ENCODE data around the gene SLC12A6. TPM values are rescaled to one million over a fixed set of nuclear protein-coding genes. Genes with fewer than 3 reads are reported as not detected.

Gene SLC12A6
- total RNA-seq, 1 donor from 2014 or later = 20.0 TPM

- Mint-ChIP-seq H3K4me3 (ENCODE audit: unreplicated experiment) (peak overlapping the region; percentile 97), H3K4me1 (ENCODE audit: low read depth) (peaks cover 28% of the 10 kb centered on the region), H3K27me3 (ENCODE audit: low read depth) (no peaks in the 10 kb centered on the region), H3K36me3 (ENCODE audit: low read depth) (peaks cover 12% of the 10 kb centered on the region), H3K27ac (ENCODE audit: unreplicated experiment) (no peak overlapping the region), H3K9me3 (ENCODE audit: low read depth) (no peaks in the 10 kb centered on the region)
- TF ChIP-seq CTCF (IDR thresholded peaks at IDR 0.05) = no peak
- DNase-seq (ENCODE audit: low spot score) = no peak
Observed at GRCh38 chr15:34365836-34366235, 28.3 kb upstream of the SLC12A6 start.

GRCh38 chr15:34365091-34365825, 27.7 kb upstream of the SLC12A6 start:
- DNase-seq (ENCODE audit: low spot score) = no peak
- no peaks in the 10 kb centered on the region for H3K27me3 Mint-ChIP-seq (ENCODE audit: low read depth)
- peak overlapping the region; percentile 97 for H3K4me3 Mint-ChIP-seq (ENCODE audit: unreplicated experiment)
- peaks cover 13% of the 10 kb centered on the region for H3K36me3 Mint-ChIP-seq (ENCODE audit: low read depth)
- peaks cover 28% of the 10 kb centered on the region for H3K4me1 Mint-ChIP-seq (ENCODE audit: low read depth)
- H3K27ac Mint-ChIP-seq (ENCODE audit: unreplicated experiment) = no peak overlapping the region
- H3K9me3 Mint-ChIP-seq (ENCODE audit: low read depth) = no peaks in the 10 kb centered on the region
- TF ChIP-seq CTCF (IDR thresholded peaks at IDR 0.05) = no peak

- peaks cover 18% of the 10 kb centered on the region for H3K36me3 Mint-ChIP-seq (ENCODE audit: low read depth)
- no peaks in the 10 kb centered on the region for H3K9me3 Mint-ChIP-seq (ENCODE audit: low read depth)
- TF ChIP-seq CTCF (IDR thresholded peaks at IDR 0.05) = no peak
- H3K4me1 Mint-ChIP-seq (ENCODE audit: low read depth) = peaks cover 28% of the 10 kb centered on the region
- no peak overlapping the region for H3K4me3 Mint-ChIP-seq (ENCODE audit: unreplicated experiment)
- no peak overlapping the region for H3K27ac Mint-ChIP-seq (ENCODE audit: unreplicated experiment)
- DNase-seq (ENCODE audit: low spot score) = no peak
- H3K27me3 Mint-ChIP-seq (ENCODE audit: low read depth) = no peaks in the 10 kb centered on the region
Observed at GRCh38 chr15:34364041-34364440, 26.5 kb upstream of the SLC12A6 start.

- no peaks in the 10 kb centered on the region for H3K27me3 Mint-ChIP-seq (ENCODE audit: low read depth)
- H3K4me3 Mint-ChIP-seq (ENCODE audit: unreplicated experiment) = no peak overlapping the region
- peaks cover 20% of the 10 kb centered on the region for H3K4me1 Mint-ChIP-seq (ENCODE audit: low read depth)
- no peak for DNase-seq (ENCODE audit: low spot score)
- no peak overlapping the region for H3K27ac Mint-ChIP-seq (ENCODE audit: unreplicated experiment)
- peaks cover 23% of the 10 kb centered on the region for H3K36me3 Mint-ChIP-seq (ENCODE audit: low read depth)
- TF ChIP-seq CTCF (IDR thresholded peaks at IDR 0.05) = no peak
- no peaks in the 10 kb centered on the region for H3K9me3 Mint-ChIP-seq (ENCODE audit: low read depth)
Observed at GRCh38 chr15:34362047-34362773, 24.6 kb upstream of the SLC12A6 start.

- Mint-ChIP-seq H3K4me1 (ENCODE audit: low read depth) (peaks cover 17% of the 10 kb centered on the region), H3K27ac (ENCODE audit: unreplicated experiment) (no peak overlapping the region), H3K36me3 (ENCODE audit: low read depth) (peaks cover 23% of the 10 kb centered on the region), H3K9me3 (ENCODE audit: low read depth) (no peaks in the 10 kb centered on the region), H3K27me3 (ENCODE audit: low read depth) (no peaks in the 10 kb centered on the region), H3K4me3 (ENCODE audit: unreplicated experiment) (no peak overlapping the region)
- TF ChIP-seq CTCF (IDR thresholded peaks at IDR 0.05) = no peak
- no peak for DNase-seq (ENCODE audit: low spot score)
Observed at GRCh38 chr15:34361278-34361677, 23.7 kb upstream of the SLC12A6 start.

Data from chondrocyte (in vitro differentiated cells).